Adrenal gland (tissue), 12 donors: Measurements from ENCODE around the gene COMT. TPM values are rescaled to one million over a fixed set of nuclear protein-coding genes. Genes with fewer than 3 reads are reported as not detected.

Experiments used
- DNase-seq, 7 donors: peaks; one replicate each; pipeline ENCODE4 v3.0.0-alpha.2; 2019 to 2020
- H3K27ac ChIP-seq, 5 donors: fragments of 200-600 bp; sonication (generic) in 4 of 5; 1 replicate in 3 of 5; 2 replicates in 2 of 5; pipeline versions ENCODE4 v1.5.1 to v1.8.0; 2016 to 2020; ENCODE audit warnings: mild to moderate bottlenecking in 1 of 5
- H3K27me3 ChIP-seq: fragments of 200-600 bp; 2 replicates; pipeline ENCODE4 v1.8.0; 2021
- H3K36me3 ChIP-seq, 2 donors: fragments of 200-600 bp; replicated peaks in 1 of 2; 1 replicate in 1 of 2; 2 replicates in 1 of 2; pipeline versions ENCODE4 v1.5.1 to v1.8.0; 2018 to 2022
- H3K4me1 ChIP-seq, 2 donors: fragments of 200-600 bp; replicated peaks in 1 of 2; 1 replicate in 1 of 2; 2 replicates in 1 of 2; pipeline versions ENCODE4 v1.5.1 to v1.8.0; 2018 to 2021
- H3K4me3 ChIP-seq, 4 donors: fragments of 200-600 bp; sonication (generic) in 3 of 4; one replicate each; pipeline ENCODE4 v1.5.1; 2016 to 2018
- H3K9me3 ChIP-seq, 3 donors: fragments of 200-600 bp; sonication (generic) in 1 of 3; replicated peaks in 1 of 3; 1 replicate in 2 of 3; 2 replicates in 1 of 3; pipeline versions ENCODE4 v1.5.1 to v1.8.0; 2016 to 2021
- CTCF ChIP-seq, 6 experiments: fragments of 450-650 bp in 4 of 6; fragments of 200-600 bp in 2 of 6; sonication (generic) in 1 of 6; IDR thresholded peaks; 1 replicate in 5 of 6; 2 replicates in 1 of 6; pipeline versions ENCODE4 v1.5.1 to v1.8.0; 2016 to 2021; ENCODE audit warnings: antibody characterized with exemption in 6 of 6, mild to moderate bottlenecking in 2 of 6, moderate library complexity in 1 of 6
- POLR2A ChIP-seq, 2 donors: fragments of 450-650 bp; IDR thresholded peaks; one replicate each; pipeline ENCODE4 v1.6.1; 2017; ENCODE audit warnings: antibody characterized with exemption in 2 of 2, mild to moderate bottlenecking in 2 of 2, moderate library complexity in 1 of 2
- WGBS, 4 donors: extraction: QIAGEN DNeasy Blood & Tissue Kit in 2 of 4; methylation state at CpG; one replicate each; pipeline versions ENCODE4 v1.1.5 to v1.1.7; 2013 to 2017; 5-methylcytosine and 5-hydroxymethylcytosine counted together
- intact Hi-C, 2 donors: fragments of 100-400 bp; cut with DNase I; formaldehyde crosslinking; loops; one replicate each; pipeline versions ENCODE4 v1.14.1 to v1.15.0; 2022 to 2023
- polyA plus RNA-seq, 3 donors: library from polyadenylated mRNA; stranded (reverse); fragments of 200-250 nt in 2 of 3; fragments of 350-450 nt in 1 of 3; fragmentation: Illumina TruSeq in 1 of 3; extraction: RNeasy Lipid Tissue Mini Kit (QIAGEN cat#74804) in 1 of 3; gene quantifications; one replicate each; pipeline ENCODE4 v1.2.3, GENCODE V29; 2013 to 2014
- total RNA-seq, 9 donors: library from RNA; depleted of rRNA in 4 of 9; stranded (reverse); fragments of >200 nt in 4 of 9; fragments of 120-200 nt in 1 of 9; fragmentation: NEBNext Ultra II Directional in 1 of 9; extraction: Animal tissue kit (Norgen Biotek cat#: 25700) in 1 of 9; gene quantifications; one replicate each; pipeline versions ENCODE4 v1.1.0 to v1.2.4, GENCODE V29; 2013 to 2023
- donor health status: healthy with polysubstance abuse.
- donor health status: Bipolar disorder and iron deficiency.
- donor health status: DM: yes; HTN: yes; CAD: no.
- donor health status: DM: no; HTN: no; CAD: no.
- donor health status: DM: no; HTN: no; CAD: no.
- donor health status: DM: yes; HTN: yes; CAD: no.

COMT gene
- total and polyA plus RNA-seq, 12 donors, result 51.3 to 743 (median 390) TPM

DNA sequence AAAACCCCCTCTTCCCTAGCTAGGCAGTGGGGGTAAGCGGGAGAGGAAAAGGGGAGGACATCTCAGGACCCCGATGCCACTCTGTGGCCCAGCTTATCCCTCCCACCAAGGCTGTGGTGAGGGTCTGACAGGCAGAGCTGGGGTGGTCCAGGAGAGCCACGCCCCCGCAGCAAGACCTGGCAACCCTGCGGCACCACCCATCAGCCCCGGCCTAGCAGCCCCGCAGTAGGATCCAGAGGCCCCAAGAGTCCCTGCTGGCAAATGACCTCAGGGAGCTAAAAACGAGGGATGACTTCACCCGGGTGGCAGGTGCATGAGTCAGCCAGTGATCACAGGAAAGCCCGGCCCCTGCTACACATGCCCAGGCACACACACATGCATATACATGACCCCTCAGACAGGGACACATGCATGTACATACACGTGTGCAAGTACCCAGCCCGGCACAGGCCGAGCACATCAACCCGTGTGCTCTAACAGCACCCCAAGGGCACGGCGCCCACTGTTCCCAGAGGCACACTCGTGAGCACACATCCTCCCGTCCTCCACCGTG lies 42.7 kb downstream of the COMT start:
- Histone ChIP-seq H3K27ac (peak overlapping the region in 1 of 5 donors; percentile 26), H3K4me1 (peaks cover 8 to 25% of the 10 kb centered on the region in 2 donors), H3K9me3 (no peaks in the 10 kb centered on the region), H3K27me3 (no peaks in the 10 kb centered on the region), H3K4me3 (no peak overlapping the region), H3K36me3 (peaks cover 0 to 17% of the 10 kb centered on the region in 2 donors)
- no peak for TF ChIP-seq CTCF (IDR thresholded peaks at IDR 0.05)
- TF ChIP-seq POLR2A (IDR thresholded peaks at IDR 0.05), result no peak
- intact Hi-C loops, result no loop called here
- DNase-seq, result peak in 6 of 7 donors; percentile 65 to 85 (median 74)
- 71 to 76% (median 74%) methylated on average over 7 to 19 of the region's 19 CpGs for WGBS, 4 donors

DNA sequence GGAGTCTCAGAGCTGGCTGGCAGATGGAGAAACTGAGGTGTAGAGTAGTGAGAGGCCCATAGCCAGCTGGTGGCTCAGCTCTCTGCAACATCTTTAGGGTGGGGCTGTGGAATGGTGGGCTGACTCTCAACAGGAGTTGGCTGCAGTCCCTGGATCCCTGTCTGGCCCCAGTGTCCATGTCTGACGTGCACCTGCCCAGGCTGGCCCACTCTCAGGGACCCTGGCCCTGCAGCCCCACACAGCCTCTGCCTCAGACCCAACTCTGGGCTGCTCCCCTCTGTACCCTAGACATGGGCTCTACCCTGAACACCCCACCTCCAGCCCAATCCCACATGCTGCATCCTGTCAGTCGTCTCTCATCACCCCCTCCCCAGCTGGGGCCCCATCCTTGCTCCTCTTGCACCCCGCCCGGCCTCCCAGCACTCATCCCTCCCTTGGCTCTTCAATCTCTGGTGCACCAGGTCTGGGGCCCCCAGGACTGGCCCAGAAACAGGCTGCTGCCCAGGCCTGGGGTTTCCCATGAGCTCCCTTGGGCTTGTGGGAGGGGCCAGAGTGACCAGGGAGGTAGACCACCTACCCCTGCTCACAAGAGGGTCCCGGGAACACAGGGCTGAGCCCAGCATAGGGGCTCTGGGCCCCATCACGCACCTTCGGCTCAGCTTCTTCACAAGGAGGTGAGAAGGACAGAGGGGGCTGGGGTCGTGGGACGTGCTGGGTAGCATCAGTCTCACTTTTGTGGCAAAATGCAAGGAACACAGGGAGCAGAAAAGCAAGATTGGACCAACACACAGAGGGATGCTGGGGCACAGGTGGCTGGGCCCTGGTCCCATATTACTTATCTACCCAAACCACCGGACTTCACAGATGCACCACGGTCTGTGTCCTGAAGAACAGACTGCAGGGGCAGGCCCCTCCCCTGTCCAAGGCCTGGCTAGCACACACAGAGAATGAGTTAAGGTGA lies 43.6 kb downstream of the COMT start:
- H3K27ac ChIP-seq, result peak overlapping the region in 1 of 5 donors; percentile 77
- no peaks in the 10 kb centered on the region for H3K9me3 ChIP-seq
- no peaks in the 10 kb centered on the region for H3K27me3 ChIP-seq
- no peak overlapping the region for H3K4me3 ChIP-seq
- 81 to 96% (median 87%) methylated on average over 8 to 11 of the region's 11 CpGs for WGBS, 4 donors
- intact Hi-C loops, result no loop called here
- no peak for DNase-seq
- peaks cover 0 to 11% of the 10 kb centered on the region in 2 donors for H3K36me3 ChIP-seq
- H3K4me1 ChIP-seq, result peaks cover 8 to 25% of the 10 kb centered on the region in 2 donors
- TF ChIP-seq CTCF (IDR thresholded peaks at IDR 0.05), result no peak
- TF ChIP-seq POLR2A (IDR thresholded peaks at IDR 0.05), result no peak

DNA sequence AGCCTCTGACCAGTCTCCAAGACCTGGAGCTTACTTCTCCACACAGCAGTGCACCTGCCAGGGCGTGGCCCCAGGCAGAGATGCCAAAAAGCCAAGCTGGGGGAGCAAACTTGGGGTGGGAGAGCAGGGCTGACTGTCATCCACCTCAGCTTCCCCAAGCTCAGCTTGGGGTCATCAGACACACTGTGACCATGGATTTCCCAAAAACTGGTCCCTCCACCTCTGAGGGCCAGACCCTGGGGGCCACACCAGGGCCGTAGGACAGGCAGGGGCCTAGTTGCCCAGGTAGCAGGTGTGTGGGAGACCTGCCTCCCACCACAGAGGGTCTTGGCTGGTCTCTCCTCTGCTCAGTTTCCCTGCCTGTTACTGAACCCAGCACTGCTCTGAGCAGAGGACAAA lies 44.4 kb downstream of the COMT start:
- H3K9me3 ChIP-seq, result no peaks in the 10 kb centered on the region
- H3K27me3 ChIP-seq, result no peaks in the 10 kb centered on the region
- peak overlapping the region in 1 of 4 donors; percentile 68 for H3K4me3 ChIP-seq
- peaks cover 0 to 7% of the 10 kb centered on the region in 2 donors for H3K36me3 ChIP-seq
- H3K27ac ChIP-seq, result peak overlapping the region in 1 of 5 donors; percentile 77
- peaks cover 8 to 29% of the 10 kb centered on the region in 2 donors for H3K4me1 ChIP-seq
- no peak for TF ChIP-seq CTCF (IDR thresholded peaks at IDR 0.05)
- no peak for DNase-seq
- 38 to 88% (median 80%) methylated on average over 1 to 2 of the region's 2 CpGs; no CpG with 5 or more reads in 1 of the 4 donors for WGBS, 4 donors
- intact Hi-C loops, result no loop called here
